HFFc6 (cell line): ENCODE results near the gene PLA2G4F. TPM values are rescaled to one million over a fixed set of nuclear protein-coding genes. Genes with fewer than 3 reads are reported as not detected.

Experiments used
- DNase-seq: peaks from one replicate; pipeline ENCODE4 v3.0.0-alpha.2; 2018
- H3K27ac Mint-ChIP-seq: 2 replicates; pipeline ENCODE4 v1.8.0; 2020; ENCODE audit warnings: mild to moderate bottlenecking, mixed read lengths
- H3K27me3 Mint-ChIP-seq: 2 replicates; pipeline ENCODE4 v1.8.0; 2021; ENCODE audit warnings: mild to moderate bottlenecking, moderate library complexity, mixed read lengths; ENCODE audit not compliant: insufficient read depth
- H3K36me3 Mint-ChIP-seq: 2 replicates; pipeline ENCODE4 v1.8.0; 2021; ENCODE audit warnings: low read depth, mixed read lengths
- H3K4me1 Mint-ChIP-seq: 2 replicates; pipeline ENCODE4 v1.8.0; 2020; ENCODE audit warnings: low read depth, mixed read lengths
- H3K4me3 Mint-ChIP-seq: 2 replicates; pipeline ENCODE4 v1.8.0; 2020; ENCODE audit warnings: mild to moderate bottlenecking, moderate library complexity, mixed read lengths
- H3K9me3 Mint-ChIP-seq: 2 replicates; pipeline ENCODE4 v1.8.0; 2020; ENCODE audit warnings: mild to moderate bottlenecking, mixed read lengths
- total RNA-seq, 6 experiments: library from RNA; stranded (reverse); fragmentation: NEBNext Ultra II Directional; extraction: Animal tissue kit (Norgen Biotek cat#: 25700); gene quantifications; 2 replicates in 1 of 6; 3 replicates in 5 of 6; pipeline ENCODE4 v1.2.3, GENCODE V29; 2021
- TF ChIP-seq, protein P1 (sequence below): fragments of 200-600 bp; sonication (generic); IDR thresholded peaks from 2 replicates; pipeline ENCODE4 v1.5.0; 2021; ENCODE audit warnings: antibody characterized with exemption, mild to moderate bottlenecking

Gene PLA2G4F
- total RNA-seq, 6 experiments from 2014 or later, result not detected

DNA sequence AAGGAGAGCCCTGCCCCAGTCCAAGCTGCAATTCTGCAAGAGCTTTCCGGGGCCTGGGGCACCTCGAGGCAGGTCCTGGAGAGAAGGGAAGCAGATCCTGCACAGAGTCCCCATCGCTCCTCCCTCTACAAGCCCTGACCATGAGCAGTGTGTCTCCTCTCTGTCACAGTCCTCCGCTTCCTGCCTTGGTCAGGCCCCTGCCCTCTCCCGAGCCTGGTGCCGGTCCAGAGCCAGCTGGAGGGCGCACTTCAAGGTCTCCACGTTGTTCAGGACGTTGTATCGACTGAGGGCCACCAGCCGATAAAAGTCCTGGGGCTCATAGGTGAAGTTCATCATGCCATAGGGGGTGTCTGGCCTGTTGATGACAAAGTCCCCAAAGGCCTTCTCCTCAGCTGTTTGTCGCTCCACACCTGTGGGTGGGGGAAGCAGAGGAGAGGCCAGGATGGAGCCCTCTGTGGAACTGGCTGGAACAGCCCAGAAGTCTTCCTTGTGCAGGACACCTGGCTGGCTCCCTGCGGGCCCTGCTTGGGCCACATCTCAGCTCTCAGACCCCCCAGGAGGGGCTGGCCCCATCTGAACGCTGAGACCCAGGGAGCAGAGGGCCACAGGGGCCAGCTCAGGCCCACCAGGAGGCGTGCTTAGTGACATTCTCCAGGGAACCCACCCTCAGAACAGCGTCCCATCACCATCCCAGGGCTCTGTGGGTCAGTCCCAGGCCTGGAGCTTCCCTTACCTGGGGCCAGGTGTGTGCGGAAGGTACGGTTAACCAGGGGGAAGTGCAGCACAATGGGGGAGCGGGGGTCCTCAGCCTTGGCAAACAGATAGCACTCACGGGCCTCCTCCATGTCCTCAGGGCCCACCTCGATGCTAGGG is 14.4 kb downstream of the PLA2G4F start:
- Mint-ChIP-seq H3K27me3 (peaks cover 56% of the 10 kb centered on the region), H3K27ac (no peak overlapping the region), H3K4me3 (no peak overlapping the region), H3K36me3 (no peaks in the 10 kb centered on the region), H3K9me3 (no peaks in the 10 kb centered on the region), H3K4me1 (no peaks in the 10 kb centered on the region; the same call in 1 of the 2 replicates)
- no peak for DNase-seq
- TF ChIP-seq, protein P1, sequence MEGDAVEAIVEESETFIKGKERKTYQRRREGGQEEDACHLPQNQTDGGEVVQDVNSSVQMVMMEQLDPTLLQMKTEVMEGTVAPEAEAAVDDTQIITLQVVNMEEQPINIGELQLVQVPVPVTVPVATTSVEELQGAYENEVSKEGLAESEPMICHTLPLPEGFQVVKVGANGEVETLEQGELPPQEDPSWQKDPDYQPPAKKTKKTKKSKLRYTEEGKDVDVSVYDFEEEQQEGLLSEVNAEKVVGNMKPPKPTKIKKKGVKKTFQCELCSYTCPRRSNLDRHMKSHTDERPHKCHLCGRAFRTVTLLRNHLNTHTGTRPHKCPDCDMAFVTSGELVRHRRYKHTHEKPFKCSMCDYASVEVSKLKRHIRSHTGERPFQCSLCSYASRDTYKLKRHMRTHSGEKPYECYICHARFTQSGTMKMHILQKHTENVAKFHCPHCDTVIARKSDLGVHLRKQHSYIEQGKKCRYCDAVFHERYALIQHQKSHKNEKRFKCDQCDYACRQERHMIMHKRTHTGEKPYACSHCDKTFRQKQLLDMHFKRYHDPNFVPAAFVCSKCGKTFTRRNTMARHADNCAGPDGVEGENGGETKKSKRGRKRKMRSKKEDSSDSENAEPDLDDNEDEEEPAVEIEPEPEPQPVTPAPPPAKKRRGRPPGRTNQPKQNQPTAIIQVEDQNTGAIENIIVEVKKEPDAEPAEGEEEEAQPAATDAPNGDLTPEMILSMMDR, result no peak

DNA sequence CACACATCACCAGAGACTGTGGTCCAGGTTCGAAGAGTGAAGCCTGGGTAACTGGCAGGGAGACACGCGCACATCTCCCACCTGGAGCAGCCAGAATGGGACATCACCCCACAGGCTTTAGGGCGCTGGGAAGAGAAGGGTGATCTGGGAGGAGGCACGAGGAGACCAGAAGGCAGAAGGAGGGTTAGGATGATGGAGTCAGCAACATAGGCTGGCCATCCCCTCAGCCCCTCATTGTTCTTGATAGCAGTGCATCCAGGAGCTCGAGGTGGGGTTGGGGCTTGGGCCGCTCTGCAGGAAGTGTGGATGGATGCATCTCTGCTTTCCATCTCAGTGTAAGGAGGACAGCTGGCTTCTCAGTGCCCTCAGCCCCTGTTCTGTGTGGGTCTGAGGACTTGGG is 15.2 kb downstream of the PLA2G4F start:
- H3K4me3 Mint-ChIP-seq, result no peak overlapping the region
- no peaks in the 10 kb centered on the region; the same call in 1 of the 2 replicates for H3K4me1 Mint-ChIP-seq
- no peak for DNase-seq
- TF ChIP-seq, protein P1, result no peak
- H3K36me3 Mint-ChIP-seq, result no peaks in the 10 kb centered on the region
- H3K27me3 Mint-ChIP-seq, result peaks cover 59% of the 10 kb centered on the region
- H3K9me3 Mint-ChIP-seq, result no peaks in the 10 kb centered on the region
- H3K27ac Mint-ChIP-seq, result no peak overlapping the region

DNA sequence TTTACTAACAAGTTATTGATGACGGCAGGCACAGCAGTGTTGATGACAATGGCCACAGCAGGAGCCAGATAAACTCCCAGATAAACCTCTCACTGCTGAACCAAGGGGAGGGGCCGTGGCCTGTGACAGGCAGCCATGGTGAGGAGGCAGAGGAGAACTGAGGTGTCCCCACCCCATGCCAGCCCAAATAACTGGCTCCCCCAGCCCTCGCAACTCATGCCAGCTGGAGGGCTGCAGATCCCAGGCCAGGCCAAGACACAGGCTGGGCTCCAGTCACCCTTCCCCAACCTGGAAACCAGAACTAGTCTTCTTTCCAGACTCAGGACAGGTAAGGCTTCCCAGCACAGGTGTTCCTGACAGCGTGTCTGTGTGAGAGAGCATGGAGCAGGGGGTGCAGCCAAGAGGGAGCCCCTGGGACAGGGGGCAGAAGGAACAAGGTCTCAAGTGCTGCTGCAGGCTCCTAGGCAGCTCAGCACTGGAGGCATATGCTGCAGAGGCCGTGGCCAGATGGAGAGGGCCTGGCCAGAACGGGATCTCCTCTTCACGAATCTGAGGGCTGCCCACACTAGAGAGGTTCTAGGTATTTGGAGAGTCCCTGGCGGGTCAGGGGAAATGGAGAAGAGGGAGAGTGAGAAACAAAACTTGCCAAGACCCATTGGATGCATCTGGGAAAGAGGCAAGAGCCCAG is 15.9 kb downstream of the PLA2G4F start:
- TF ChIP-seq, protein P1, result no peak
- no peak for DNase-seq
- Mint-ChIP-seq H3K27me3 (peaks cover 53% of the 10 kb centered on the region), H3K4me3 (no peak overlapping the region), H3K27ac (no peak overlapping the region), H3K36me3 (no peaks in the 10 kb centered on the region), H3K9me3 (no peaks in the 10 kb centered on the region), H3K4me1 (no peaks in the 10 kb centered on the region; the same call in 1 of the 2 replicates)

DNA sequence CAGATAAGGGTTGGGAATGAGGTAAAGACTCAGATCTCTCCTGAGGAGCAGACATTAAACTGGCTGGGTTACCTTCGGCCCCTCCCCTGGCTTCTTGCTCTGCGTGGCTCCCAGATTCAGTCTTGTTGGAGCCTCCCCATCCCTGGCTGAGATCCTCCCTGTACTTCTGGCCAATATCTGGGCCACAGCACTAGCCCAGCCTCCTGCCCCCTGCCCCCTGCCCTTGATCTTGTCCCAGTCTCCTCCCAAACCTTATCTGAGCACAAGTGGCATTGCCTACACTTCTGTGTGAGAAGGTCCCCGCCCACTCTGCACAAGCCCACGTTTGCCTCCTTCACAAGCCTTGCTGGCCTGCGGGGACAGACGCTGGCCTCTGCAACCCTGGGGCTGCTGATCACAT is 16.8 kb downstream of the PLA2G4F start:
- Mint-ChIP-seq H3K36me3 (no peaks in the 10 kb centered on the region), H3K27me3 (peaks cover 44% of the 10 kb centered on the region), H3K27ac (no peak overlapping the region), H3K9me3 (no peaks in the 10 kb centered on the region), H3K4me3 (no peak overlapping the region), H3K4me1 (no peaks in the 10 kb centered on the region; the same call in 1 of the 2 replicates)
- TF ChIP-seq, protein P1, result no peak
- no peak for DNase-seq

DNA sequence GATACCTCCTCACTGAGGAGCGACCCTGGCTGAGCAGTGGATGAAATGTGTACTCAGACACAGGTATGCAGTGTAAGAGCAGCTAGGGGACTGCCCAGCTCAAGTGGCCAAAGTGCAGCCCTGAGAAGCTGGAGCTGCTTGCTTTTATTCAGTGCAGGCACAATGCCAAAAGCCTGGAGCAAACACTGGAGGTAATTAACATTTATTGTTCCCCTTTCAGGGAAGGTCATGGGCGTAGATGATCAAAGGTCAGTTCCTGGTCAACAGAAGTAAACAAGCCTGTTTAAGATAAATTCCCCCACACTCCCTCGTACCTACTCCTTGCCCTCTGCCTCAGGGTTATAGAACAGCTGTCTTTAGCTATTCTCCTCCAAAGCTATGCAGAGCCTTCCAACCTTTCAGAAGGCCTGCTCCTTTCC is 17.5 kb downstream of the PLA2G4F start:
- Mint-ChIP-seq H3K9me3 (no peaks in the 10 kb centered on the region), H3K36me3 (no peaks in the 10 kb centered on the region), H3K27ac (no peak overlapping the region), H3K4me3 (no peak overlapping the region), H3K4me1 (no peaks in the 10 kb centered on the region; the same call in 1 of the 2 replicates), H3K27me3 (peaks cover 44% of the 10 kb centered on the region)
- no peak for DNase-seq
- TF ChIP-seq, protein P1, result no peak
